CD14-positive monocyte (primary cell): ENCODE measurements around the gene PPFIBP1. TPM values are rescaled to one million over a fixed set of nuclear protein-coding genes. Genes with fewer than 3 reads are reported as not detected.

Experiments
- DNase-seq, 3 donors: peaks; one replicate each; pipeline ENCODE4 v3.0.0-alpha.2; 2011 to 2022
- H2AFZ ChIP-seq: 2 replicates; pipeline ENCODE4 v1.6.0; 2012; ENCODE audit warnings: mild to moderate bottlenecking, low read depth, low read length, inconsistent platforms; ENCODE audit not compliant: insufficient read depth, poor library complexity, severe bottlenecking
- H3K27ac ChIP-seq, 2 donors: 1 replicate in 1 of 2; 2 replicates in 1 of 2; pipeline ENCODE4 v1.5.1; 2012 to 2013; ENCODE audit warnings: low read length in 2 of 2, control low read depth in 1 of 2, inconsistent platforms in 1 of 2, low read depth in 1 of 2, mild to moderate bottlenecking in 1 of 2
- H3K27me3 ChIP-seq, 2 donors: one replicate each; pipeline versions ENCODE4 v1.6.0 to v1.6.1; 2011 to 2013; ENCODE audit warnings: low read length in 2 of 2; ENCODE audit not compliant: control insufficient read depth in 2 of 2, insufficient read depth in 2 of 2
- H3K36me3 ChIP-seq, 2 donors: replicated peaks in 1 of 2; 1 replicate in 1 of 2; 2 replicates in 1 of 2; pipeline versions ENCODE4 v1.5.1 to v1.6.1; 2012 to 2013; ENCODE audit warnings: low read length in 2 of 2, control low read depth in 1 of 2, inconsistent platforms in 1 of 2, mild to moderate bottlenecking in 1 of 2; ENCODE audit not compliant: insufficient read depth in 2 of 2, control insufficient read depth in 1 of 2
- H3K4me1 ChIP-seq, 2 donors: 1 replicate in 1 of 2; 2 replicates in 1 of 2; pipeline versions ENCODE4 v1.5.1 to v1.6.1; 2012 to 2013; ENCODE audit warnings: low read length in 2 of 2, control low read depth in 1 of 2, inconsistent platforms in 1 of 2, mild to moderate bottlenecking in 1 of 2, moderate library complexity in 1 of 2; ENCODE audit not compliant: insufficient read depth in 2 of 2, control insufficient read depth in 1 of 2
- H3K4me2 ChIP-seq: replicated peaks from 2 replicates; pipeline ENCODE3; 2012; ENCODE audit warnings: low read length, moderate library complexity, mild to moderate bottlenecking; ENCODE audit not compliant: poor library complexity, severe bottlenecking; ENCODE audit errors: extremely low read depth
- H3K4me3 ChIP-seq, 3 experiments: fragments of 200-600 bp in 1 of 3; sonication (generic) in 1 of 3; replicated peaks in 1 of 3; 1 replicate in 2 of 3; 2 replicates in 1 of 3; pipeline ENCODE4 v1.5.1; 2011 to 2013; ENCODE audit warnings: low read length in 3 of 3, mild to moderate bottlenecking in 3 of 3, control low read depth in 2 of 3, low read depth in 2 of 3, inconsistent platforms in 1 of 3, moderate library complexity in 1 of 3
- H3K79me2 ChIP-seq: 2 replicates; pipeline ENCODE4 v1.6.0; 2012; ENCODE audit warnings: mild to moderate bottlenecking, control low read depth, inconsistent platforms, low read length, moderate library complexity; ENCODE audit not compliant: insufficient read depth
- H3K9ac ChIP-seq: 2 replicates; pipeline ENCODE4 v1.6.0; 2017; ENCODE audit warnings: low read length, mild to moderate bottlenecking; ENCODE audit not compliant: insufficient read depth, poor library complexity, severe bottlenecking
- H3K9me3 ChIP-seq, 2 donors: replicated peaks in 1 of 2; 1 replicate in 1 of 2; 2 replicates in 1 of 2; pipeline versions ENCODE4 v1.5.1 to v1.6.1; 2012 to 2013; ENCODE audit warnings: low read length in 2 of 2, control low read depth in 1 of 2; ENCODE audit not compliant: control insufficient read depth in 1 of 2, insufficient read depth in 1 of 2
- H4K20me1 ChIP-seq: 2 replicates; pipeline ENCODE4 v1.6.0; 2012; ENCODE audit warnings: mild to moderate bottlenecking, low read length, control low read depth, moderate library complexity; ENCODE audit not compliant: insufficient read depth
- H3K27ac Mint-ChIP-seq, 7 donors: one replicate each; pipeline ENCODE4 v1.8.0; 2020; ENCODE audit warnings: mild to moderate bottlenecking in 7 of 7, mixed read lengths in 7 of 7, moderate library complexity in 6 of 7, inconsistent platforms in 2 of 7
- H3K27me3 Mint-ChIP-seq, 3 donors: one replicate each; pipeline ENCODE4 v1.8.0; 2021 to 2022; ENCODE audit warnings: low read depth in 3 of 3, mild to moderate bottlenecking in 3 of 3, mixed read lengths in 3 of 3, moderate library complexity in 3 of 3, inconsistent platforms in 1 of 3
- H3K36me3 Mint-ChIP-seq, 2 donors: one replicate each; pipeline ENCODE4 v1.8.0; 2020; ENCODE audit warnings: mixed read lengths in 2 of 2, inconsistent platforms in 1 of 2, mild to moderate bottlenecking in 1 of 2
- H3K4me1 Mint-ChIP-seq: one replicate; pipeline ENCODE4 v1.8.0; 2020; ENCODE audit warnings: mild to moderate bottlenecking, mixed read lengths
- H3K4me3 Mint-ChIP-seq, 2 donors: one replicate each; pipeline ENCODE4 v1.8.0; 2020; ENCODE audit warnings: mild to moderate bottlenecking in 2 of 2, mixed read lengths in 2 of 2, moderate library complexity in 1 of 2
- H3K9me3 Mint-ChIP-seq, 7 donors: one replicate each; pipeline ENCODE4 v1.8.0; 2020 to 2022; ENCODE audit warnings: mixed read lengths in 7 of 7, mild to moderate bottlenecking in 6 of 7, moderate library complexity in 6 of 7, inconsistent platforms in 2 of 7
- CTCF ChIP-seq: fragments of 200-600 bp; IDR thresholded peaks from one replicate; pipeline ENCODE4 v1.8.0; 2022; ENCODE audit warnings: antibody characterized with exemption, mild to moderate bottlenecking
- WGBS: methylation state at CpG from one replicate; pipeline ENCODE4 v1.1.5; 2013; ENCODE audit warnings: missing lambda C conversion rate; ENCODE audit not compliant: insufficient coverage; 5-methylcytosine and 5-hydroxymethylcytosine counted together
- intact Hi-C, 2 donors: fragments of 100-400 bp; cut with micrococcal nuclease; formaldehyde crosslinking; loops; one replicate each; pipeline versions ENCODE4 v1.15.0 to v1.15.1; 2023
- polyA plus RNA-seq, 3 donors: library from polyadenylated mRNA; depleted of rRNA in 1 of 3; unstranded in 2 of 3; stranded (reverse) in 1 of 3; fragments of 300-500 nt in 2 of 3; fragments of >200 nt in 1 of 3; fragmentation: Illumina TruSeq in 2 of 3; gene quantifications; 1 replicate in 2 of 3; 2 replicates in 1 of 3; pipeline ENCODE4 v1.2.3, GENCODE V29; 2012 to 2021

The PPFIBP1 gene
- polyA plus RNA-seq, 3 donors, result 0.25 to 0.79 (median 0.53) TPM

- Histone ChIP-seq H3K27ac (no peak overlapping the region), H3K79me2 (no peaks in the 10 kb centered on the region), H3K9ac (no peak overlapping the region), H3K4me3 (no peak overlapping the region), H4K20me1 (no peaks in the 10 kb centered on the region), H2AFZ (no peak overlapping the region), H3K4me2 (no peak overlapping the region), H3K36me3 (no peaks in the 10 kb centered on the region), H3K9me3 (no peaks in the 10 kb centered on the region), H3K4me1 (no peaks in the 10 kb centered on the region), H3K27me3 (no peaks in the 10 kb centered on the region)
- Mint-ChIP-seq H3K4me1 (peaks cover 5% of the 10 kb centered on the region), H3K36me3 (no peaks in the 10 kb centered on the region), H3K27me3 (no peaks in the 10 kb centered on the region), H3K27ac (no peak overlapping the region), H3K9me3 (no peaks in the 10 kb centered on the region), H3K4me3 (no peak overlapping the region)
- intact Hi-C loops, result no loop called here
- TF ChIP-seq CTCF, result no peak
- WGBS, result no CpG with 5 or more reads among the region's 4 CpGs
- DNase-seq, result no peak
Observed at GRCh38 chr12:27657296-27657695, 133.3 kb downstream of the PPFIBP1 start.

GRCh38 chr12:27665704-27666103 is 141.7 kb downstream of the PPFIBP1 start:
- Mint-ChIP-seq H3K36me3 (no peaks in the 10 kb centered on the region), H3K4me3 (no peak overlapping the region), H3K4me1 (peaks cover 6% of the 10 kb centered on the region), H3K27ac (no peak overlapping the region), H3K27me3 (no peaks in the 10 kb centered on the region), H3K9me3 (peaks cover 0 to 3% (median 0%) of the 10 kb centered on the region in 7 donors)
- H2AFZ ChIP-seq, result no peak overlapping the region
- no peaks in the 10 kb centered on the region for H3K36me3 ChIP-seq
- no peaks in the 10 kb centered on the region for H4K20me1 ChIP-seq
- no peaks in the 10 kb centered on the region for H3K79me2 ChIP-seq
- no peaks in the 10 kb centered on the region for H3K9me3 ChIP-seq
- no CpG with 5 or more reads among the region's 3 CpGs for WGBS
- peaks cover 0 to 3% of the 10 kb centered on the region in 2 donors for H3K4me1 ChIP-seq
- no peaks in the 10 kb centered on the region for H3K27me3 ChIP-seq
- no peak overlapping the region for H3K27ac ChIP-seq
- no peak overlapping the region for H3K9ac ChIP-seq
- H3K4me3 ChIP-seq, result no peak overlapping the region
- intact Hi-C loops, result no loop called here
- DNase-seq, result no peak
- no peak for TF ChIP-seq CTCF
- H3K4me2 ChIP-seq, result no peak overlapping the region
